Activated effector memory CD4-positive, alpha-beta T cell treated with anti-CD3 and anti-CD28 coated beads, Interleukin-2, amount 50 U/mL, for 16 hours (primary cell): ENCODE data around the gene NNT.
"Not testable (repeated sequence)": the region's sequence is repeated elsewhere in the genome, so short reads cannot be mapped to it uniquely, and the experiment has no call there.

Experiments
- DNase-seq: peaks from one replicate; pipeline ENCODE4 v3.0.0-alpha.2; 2020

Gene NNT

GRCh38 chr5:43674536-43674935, 71.6 kb downstream of the NNT start:
- no peak for DNase-seq

GRCh38 chr5:43675357-43675756, 72.4 kb downstream of the NNT start:
- no peak for DNase-seq

DNA sequence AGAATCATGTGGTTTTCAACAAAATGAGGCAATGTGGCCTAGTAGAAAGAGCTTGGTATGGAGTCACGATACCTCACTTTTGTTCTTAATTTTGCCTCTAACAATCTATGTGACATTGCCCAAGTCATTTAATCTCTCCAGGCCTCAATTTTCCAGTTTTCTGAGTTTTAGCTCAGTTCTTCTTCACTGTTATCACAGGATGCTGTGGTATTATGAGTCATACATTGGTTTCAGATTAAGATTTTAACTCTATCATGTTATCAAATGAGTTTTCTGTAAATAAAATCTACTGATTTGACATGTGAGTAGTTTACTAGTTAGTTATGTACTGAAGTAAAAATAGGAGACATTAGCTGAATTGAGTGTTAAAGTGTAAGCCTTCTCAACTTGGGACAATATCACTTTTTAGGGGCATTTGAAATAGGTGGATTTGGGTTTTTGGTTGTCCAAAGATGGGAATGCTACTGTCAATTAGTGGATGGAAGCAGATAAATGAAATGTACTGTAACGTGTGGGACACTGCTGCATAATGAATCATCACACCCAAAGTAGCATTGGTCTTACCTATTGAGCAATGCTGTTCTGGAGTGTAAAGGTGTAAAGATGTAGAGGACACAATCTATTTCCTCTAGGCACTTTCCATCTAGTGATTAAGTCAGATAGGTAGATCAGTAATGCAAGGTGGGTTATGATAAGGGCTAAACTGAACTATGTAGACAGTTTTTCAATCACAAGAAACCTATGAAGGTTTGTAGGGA, 73.3 kb downstream of the NNT start:
- DNase-seq, result no peak

- no peak for DNase-seq
These were observed 74.3 kb downstream of the NNT start for GRCh38 chr5:43677253-43677652.

- no peak for DNase-seq
These were observed 76.2 kb downstream of the NNT start for GRCh38 chr5:43679214-43679613.

- DNase-seq, result no peak
These were observed 77.3 kb downstream of the NNT start for GRCh38 chr5:43680286-43680685.

GRCh38 chr5:43683884-43684471, 81.0 kb downstream of the NNT start:
- DNase-seq, result no peak

DNA sequence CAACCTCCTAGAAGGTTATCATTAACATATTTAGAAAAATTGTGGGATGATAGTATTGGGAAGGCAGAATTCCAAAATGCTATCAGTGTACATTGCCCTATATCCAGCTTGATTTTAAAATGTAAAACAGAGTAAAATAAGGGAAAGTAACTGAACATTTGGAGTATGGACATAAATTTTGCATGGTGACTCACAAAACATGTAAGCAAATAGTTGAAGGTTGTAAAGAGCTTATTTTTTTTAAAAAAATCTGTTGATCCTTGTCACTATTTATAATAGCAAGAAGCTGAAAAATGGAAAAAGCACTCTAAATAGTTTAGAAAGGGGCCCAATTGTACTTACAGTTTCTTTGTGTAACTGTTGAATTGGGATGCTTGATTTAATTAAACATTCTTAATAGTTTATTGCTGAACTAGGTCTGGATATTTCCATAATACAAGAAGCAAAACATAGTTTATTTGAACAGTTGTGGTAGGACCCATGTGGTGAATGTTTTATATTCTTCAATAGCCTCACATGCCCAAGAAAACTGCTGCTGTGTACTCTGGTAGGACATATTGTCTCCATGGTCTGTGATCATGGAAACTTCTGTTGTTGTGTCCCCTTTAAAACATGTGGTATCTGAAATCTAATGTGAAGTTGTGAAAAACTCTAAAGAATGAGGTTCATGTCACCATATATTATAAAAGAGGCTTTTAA, 82.4 kb downstream of the NNT start:
- DNase-seq, result no peak

- DNase-seq, result no peak
These were observed 84.3 kb downstream of the NNT start for GRCh38 chr5:43687275-43687674.

- no peak for DNase-seq
These were observed 88.3 kb downstream of the NNT start for GRCh38 chr5:43691275-43691674.

- no peak for DNase-seq
These were observed 88.9 kb downstream of the NNT start for GRCh38 chr5:43691893-43692292.

DNA sequence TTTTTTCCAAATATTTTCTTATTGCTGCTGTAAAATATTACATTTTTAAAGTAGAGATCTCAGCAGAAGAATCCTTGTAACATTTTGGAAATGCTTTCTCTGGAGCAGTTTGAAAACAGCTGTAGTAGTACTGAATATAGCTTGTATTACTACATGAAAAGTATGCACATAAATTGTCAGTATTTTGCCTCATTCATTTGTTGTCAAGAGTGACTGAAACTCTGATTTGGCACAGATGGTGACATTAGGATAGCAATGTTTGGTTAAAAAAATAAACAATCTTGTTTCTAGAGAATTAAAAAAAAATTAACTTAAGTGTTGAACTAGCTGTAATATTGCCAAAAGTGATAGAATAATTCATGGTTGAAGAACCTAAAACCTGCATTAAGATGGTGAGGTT, 90.4 kb downstream of the NNT start:
- DNase-seq, result no peak

- no peak for DNase-seq
These were observed 91.0 kb downstream of the NNT start for GRCh38 chr5:43694027-43694426.

DNA sequence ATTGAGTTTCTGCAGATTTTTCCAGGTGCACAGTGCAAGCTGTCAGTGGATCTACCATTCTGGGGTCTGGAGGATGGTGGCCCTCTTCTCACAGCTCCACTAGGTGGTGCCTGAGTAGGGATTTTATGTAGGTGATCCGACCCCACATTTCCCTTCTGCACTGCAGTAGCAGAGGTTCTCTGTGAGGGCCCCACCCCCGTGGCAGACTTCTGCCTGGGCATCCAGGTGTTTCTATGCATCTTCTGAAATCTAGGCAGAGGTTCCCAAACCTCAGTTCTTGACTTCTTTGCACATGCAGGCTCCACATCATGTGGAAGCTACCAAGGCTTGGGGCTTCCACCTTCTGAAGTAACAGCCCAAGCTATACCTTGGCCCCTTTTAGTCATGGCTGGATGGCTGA, 93.5 kb downstream of the NNT start:
- DNase-seq, result not testable (repeated sequence)

- no peak for DNase-seq
These were observed 96.9 kb downstream of the NNT start for GRCh38 chr5:43699910-43700309.

DNA sequence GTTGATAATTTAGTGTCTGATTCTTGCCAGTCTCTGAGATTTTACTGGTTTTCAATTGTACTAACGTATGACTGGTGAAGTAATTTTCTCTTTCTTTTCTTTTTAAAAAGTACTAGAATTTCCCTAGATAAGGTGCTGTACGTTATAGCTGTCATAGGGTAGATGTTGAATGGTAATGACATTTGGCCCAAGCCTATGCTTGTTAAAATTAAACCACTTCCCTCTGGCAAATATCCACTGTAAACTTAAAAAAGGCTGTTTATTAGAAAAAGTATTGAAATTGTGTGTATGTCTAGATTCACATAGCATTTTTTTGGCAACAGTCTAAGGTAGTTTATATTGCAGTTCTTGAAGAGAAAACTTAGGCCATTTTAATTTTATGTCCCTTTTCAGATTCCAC, 97.6 kb downstream of the NNT start:
- DNase-seq, result no peak

GRCh38 chr5:43701227-43701626, 98.2 kb downstream of the NNT start:
- no peak for DNase-seq

- DNase-seq, result no peak
These were observed 99.3 kb downstream of the NNT start for GRCh38 chr5:43702293-43702692.

GRCh38 chr5:43702815-43703214, 99.8 kb downstream of the NNT start:
- no peak for DNase-seq

GRCh38 chr5:43704243-43704642, 101.3 kb downstream of the NNT start:
- DNase-seq, result no peak

GRCh38 chr5:43706576-43706975, 103.6 kb downstream of the NNT start:
- not testable (repeated sequence) for DNase-seq

DNA sequence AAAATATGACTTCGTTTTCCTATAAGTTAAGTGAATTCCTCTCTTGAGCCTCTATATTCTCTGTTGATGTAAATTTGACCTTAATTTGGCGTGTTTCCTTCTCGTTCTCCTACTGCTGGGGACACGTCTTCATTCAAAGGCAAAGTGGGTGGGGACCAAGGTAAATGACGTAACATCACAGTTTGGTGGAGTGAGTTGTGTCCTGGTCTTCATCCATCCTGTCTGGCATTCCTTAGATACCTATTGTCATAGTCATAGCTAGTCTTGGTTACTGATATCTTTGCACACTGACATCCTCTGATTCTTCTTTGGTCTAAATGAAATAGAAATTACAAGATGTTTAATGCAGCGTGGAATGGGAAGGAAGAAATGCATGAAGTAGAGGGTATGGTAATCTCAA, 108.5 kb downstream of the NNT start:
- DNase-seq, result no peak

DNA sequence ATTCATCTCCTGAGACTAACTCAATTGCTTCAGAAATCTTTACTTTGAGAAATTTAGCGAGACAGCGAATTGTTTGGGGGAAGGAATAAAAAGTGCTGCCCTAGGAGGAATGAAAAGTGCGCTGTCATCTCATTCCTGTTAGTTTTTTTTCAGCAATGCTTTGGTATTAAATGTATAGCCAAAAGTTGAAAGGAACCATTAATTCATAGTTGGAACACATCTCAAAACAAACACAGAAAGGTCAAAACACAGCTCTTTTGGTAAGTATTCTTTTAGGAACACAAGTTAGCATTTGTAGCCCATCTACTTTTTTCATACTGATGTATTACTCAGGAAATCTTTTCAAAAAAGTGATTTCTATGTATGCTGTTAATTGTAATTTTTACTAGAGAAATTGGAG, 109.1 kb downstream of the NNT start:
- no peak for DNase-seq

GRCh38 chr5:43719783-43720182, 116.8 kb downstream of the NNT start:
- not testable (repeated sequence) for DNase-seq
